ENCODE results near the gene SEC61A1.

SEC61A1 gene

GRCh38 chr3:128051837-128052594 is at the start of gene SEC61A1:
TSS of gene SEC61A1 (plus strand) at chr3:128052437. CDS start at chr3:128052553, 116 bp downstream.
- DNase-seq: peak; percentile 94

DNA sequence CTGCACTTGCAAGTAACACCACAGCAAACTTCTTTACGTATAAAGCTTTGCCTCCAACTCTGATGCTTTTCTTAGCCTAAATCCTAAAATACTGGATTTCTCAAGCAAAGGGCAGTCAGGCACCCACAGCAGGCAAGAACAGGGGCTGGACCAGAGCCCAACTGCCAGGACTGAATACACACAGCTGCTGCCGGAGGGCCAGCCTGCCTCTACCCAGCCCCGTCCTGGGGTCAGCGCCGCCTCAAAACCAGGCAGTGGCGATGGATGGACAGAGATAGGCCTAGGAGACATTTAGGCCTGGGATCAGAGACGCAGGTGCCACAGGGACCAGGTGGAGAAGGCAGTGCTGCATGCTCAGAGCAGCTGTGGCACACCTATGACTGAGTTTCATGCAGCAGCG is 47.6 kb upstream of the SEC61A1 start:
- no peak for DNase-seq

DNA sequence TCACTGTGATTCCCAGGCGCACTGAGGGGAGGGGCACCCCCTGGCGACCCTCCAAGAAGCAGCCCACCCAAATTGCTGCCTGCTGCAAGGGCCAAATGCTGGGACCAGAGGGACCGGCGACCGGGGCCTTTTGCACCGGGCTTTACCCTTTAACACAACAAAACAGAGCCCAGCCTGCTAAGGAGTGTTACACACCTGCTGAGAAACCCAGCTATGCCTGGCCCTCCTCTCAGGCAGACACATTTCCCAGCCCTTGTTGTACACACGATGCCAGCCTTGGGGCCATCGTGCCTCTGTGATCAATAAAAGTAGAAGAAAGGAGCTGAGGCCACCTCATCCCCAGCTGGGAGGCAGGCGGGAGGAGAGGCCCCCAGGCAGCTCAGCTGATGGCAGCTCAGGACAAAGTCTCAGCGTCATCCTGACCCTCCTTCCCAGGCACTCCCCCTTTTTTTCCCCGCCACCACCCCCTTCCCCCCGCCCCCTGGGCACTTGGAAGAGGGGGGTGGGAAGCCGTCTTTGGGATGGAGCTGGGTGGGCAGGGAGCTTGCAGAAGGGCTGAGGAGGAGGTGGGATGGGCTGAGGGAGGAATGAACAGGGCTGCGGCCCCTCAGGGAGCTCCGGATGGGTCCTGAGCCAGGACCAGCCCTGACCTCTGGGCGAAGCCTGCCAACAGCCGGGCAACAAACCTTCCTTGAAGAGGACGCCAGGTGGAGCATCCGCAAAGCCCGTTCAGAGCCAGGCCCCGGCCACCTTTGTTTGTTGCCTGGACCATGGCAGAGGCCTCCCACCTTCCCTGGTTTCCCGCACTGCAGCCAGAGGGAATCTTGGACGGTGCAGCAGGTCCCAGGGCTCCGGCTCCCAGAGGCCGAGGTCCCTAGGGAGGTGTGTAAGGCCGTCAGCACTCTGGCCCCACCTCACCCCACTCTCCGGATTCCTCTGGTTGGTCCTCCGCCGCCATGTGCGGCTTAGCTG is 45.9 kb upstream of the SEC61A1 start:
- no peak for DNase-seq

- DNase-seq: no peak
Measured at GRCh38 chr3:128007033-128007424, 45.2 kb upstream of the SEC61A1 start.

GRCh38 chr3:128009952-128010846 is 42.0 kb upstream of the SEC61A1 start:
- DNase-seq: no peak

GRCh38 chr3:128011140-128011539 is 41.1 kb upstream of the SEC61A1 start:
- DNase-seq: no peak

- DNase-seq: no peak
Measured at GRCh38 chr3:128012050-128012449, 40.2 kb upstream of the SEC61A1 start.

GRCh38 chr3:128014548-128014947 is 37.7 kb upstream of the SEC61A1 start:
- DNase-seq: no peak

DNA sequence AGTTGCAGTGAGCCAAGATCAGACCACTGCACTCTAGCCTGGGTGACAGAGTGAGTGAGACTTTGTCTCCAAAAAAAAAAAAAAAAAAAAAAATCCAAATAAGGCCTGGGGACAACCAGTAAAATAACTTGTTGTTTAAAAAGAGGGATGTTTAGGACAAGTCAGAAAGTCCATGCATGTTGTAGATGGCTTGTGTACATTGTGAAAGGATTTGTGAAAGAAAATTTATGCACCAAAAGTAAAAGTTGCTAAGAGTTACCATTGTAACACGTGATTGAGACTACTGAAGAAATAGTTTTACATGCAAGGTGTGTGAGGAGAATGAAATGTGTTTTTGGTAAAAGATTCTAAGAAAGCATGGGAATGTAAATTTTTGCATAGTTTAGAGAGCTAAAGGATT is 35.7 kb upstream of the SEC61A1 start:
- no peak for DNase-seq

GRCh38 chr3:128021768-128022372 is 30.4 kb upstream of the SEC61A1 start:
- DNase-seq: no peak

GRCh38 chr3:128033102-128033501 is 19.1 kb upstream of the SEC61A1 start:
- DNase-seq: no peak

DNA sequence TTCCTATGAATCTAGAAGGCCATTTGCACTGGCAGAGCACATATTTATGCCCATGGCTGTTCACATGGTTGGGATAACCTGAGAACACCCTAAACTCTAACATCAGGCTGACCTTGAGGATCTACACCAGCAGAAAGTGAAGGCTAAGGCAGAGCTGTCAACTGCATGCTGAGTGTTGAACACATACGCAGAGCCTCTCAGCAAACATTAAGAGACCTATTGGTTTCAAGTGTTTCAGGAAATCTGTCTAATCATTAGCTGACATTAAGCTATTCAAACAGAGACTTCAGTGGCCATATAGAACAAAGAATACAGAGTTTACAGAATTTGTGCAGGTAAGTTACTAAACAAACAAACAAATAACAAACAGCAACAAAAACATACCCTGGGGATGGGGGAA is 16.1 kb upstream of the SEC61A1 start:
- no peak for DNase-seq

GRCh38 chr3:128040041-128040440 is 12.2 kb upstream of the SEC61A1 start:
- no peak for DNase-seq

- no peak for DNase-seq
Measured at GRCh38 chr3:128040660-128041059, 11.6 kb upstream of the SEC61A1 start.

- no peak for DNase-seq
Measured at GRCh38 chr3:128041344-128041743, 10.9 kb upstream of the SEC61A1 start.

DNA sequence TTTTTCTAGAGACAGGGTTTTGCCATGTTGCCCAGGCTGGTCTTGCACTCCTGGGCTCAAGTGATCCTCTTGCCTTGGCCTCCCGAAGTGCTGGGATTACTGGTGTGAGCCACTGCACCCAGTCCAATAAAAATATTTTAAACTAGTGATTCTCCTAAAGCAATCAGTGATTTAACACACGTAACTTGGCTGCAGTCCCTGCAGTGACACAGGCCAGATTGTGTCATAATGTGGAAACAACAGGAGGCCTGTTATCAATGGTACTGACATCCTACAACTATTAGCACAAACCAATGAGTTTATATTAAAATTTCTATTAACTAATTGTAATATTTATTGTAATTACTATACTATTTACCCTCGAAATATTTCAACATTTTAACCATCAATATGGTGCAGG is 1.6 kb upstream of the SEC61A1 start:
- no peak for DNase-seq

DNA sequence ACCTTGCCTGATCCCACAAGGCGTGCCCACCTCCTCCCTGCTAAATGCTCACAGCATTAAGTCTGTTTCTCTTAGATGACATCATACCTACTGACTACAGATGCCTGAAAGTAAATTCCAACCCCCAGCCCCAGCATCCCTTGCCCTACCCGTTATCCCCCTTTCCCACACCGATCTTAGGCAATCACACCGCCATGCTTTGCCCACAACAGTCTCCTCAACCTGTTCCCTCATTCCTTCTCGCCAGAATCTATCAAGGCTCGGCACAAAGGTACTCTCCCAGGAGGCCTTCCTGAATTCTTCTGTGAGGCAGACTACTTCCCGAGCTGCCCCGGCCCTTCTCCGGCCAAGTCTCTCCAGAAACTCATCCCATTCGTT is 789 bp upstream of the SEC61A1 start:
- DNase-seq: no peak

DNA sequence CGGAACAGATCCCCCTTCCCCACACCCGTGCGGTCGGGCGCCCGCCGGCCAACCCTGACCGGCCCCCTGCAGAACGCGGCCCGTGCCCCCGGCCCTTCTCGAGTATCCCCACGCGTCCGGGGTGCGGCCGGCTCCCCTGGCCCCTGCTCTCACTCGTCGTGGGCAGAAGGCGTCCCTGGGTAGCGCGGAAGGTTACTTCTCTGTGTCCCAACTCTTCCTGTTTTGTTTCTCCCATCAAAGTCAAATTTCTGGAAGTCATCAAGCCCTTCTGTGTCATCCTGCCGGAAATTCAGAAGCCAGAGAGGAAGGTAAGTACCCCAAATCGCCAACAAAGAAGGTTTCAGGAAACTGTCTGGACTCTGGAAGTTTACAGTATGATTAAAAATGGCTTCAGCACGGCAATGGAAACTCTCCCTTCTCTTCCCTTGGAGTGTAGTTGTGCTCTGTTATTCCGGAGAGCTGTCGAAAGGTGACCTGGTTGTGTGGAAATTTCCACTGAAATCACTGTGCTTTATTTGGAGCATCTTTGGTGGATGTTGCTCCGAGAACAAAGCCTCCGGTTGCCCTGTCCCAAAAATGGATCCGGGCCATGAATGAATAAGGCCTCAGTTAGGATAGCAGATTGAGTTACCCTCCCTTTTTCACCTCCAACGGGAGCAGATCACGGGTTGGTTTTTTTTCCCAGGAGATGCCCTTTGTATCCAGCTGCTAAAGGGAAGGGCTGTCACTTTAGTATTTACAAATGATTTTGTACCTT is 536 bp downstream of the SEC61A1 start:
- DNase-seq: no peak

- no peak for DNase-seq
Measured at GRCh38 chr3:128053614-128054013, 1.4 kb downstream of the SEC61A1 start.

- DNase-seq: no peak
Measured at GRCh38 chr3:128054367-128054766, 2.1 kb downstream of the SEC61A1 start.

GRCh38 chr3:128056258-128056657 is 4.0 kb downstream of the SEC61A1 start:
- DNase-seq: no peak

All from stimulated activated CD4-positive, alpha-beta T cell treated with anti-CD3 and anti-CD28 coated beads, Interleukin-4, amount 100 ng/mL, for 24 hours (primary cell).